HepG2 (cell line): ENCODE results near the gene COX5B. TPM values are rescaled to one million over a fixed set of nuclear protein-coding genes. Genes with fewer than 3 reads are reported as not detected.

Experiments
- ARNTL ChIP-seq: sonication (generic); formaldehyde crosslinking; IDR thresholded peaks from 2 replicates; pipeline ENCODE4 v1.4.0; 2020; ENCODE audit warnings: mild to moderate bottlenecking, missing genetic modification reagents
- ATF7 ChIP-seq, 2 experiments: fragments of 450-650 bp in 1 of 2; sonication (generic) in 1 of 2; formaldehyde crosslinking in 1 of 2; IDR thresholded peaks; 2 replicates each; pipeline versions ENCODE4 v1.4.0 to v1.6.1; 2016 to 2020; ENCODE audit warnings: antibody characterized with exemption in 1 of 2, mild to moderate bottlenecking in 1 of 2, missing genetic modification reagents in 1 of 2
- ISL2 ChIP-seq: sonication (generic); formaldehyde crosslinking; IDR thresholded peaks from 2 replicates; pipeline ENCODE4 v1.5.0; 2020; ENCODE audit warnings: missing genetic modification reagents
- JUN ChIP-seq: sonication (generic); formaldehyde crosslinking; IDR thresholded peaks from 2 replicates; pipeline ENCODE4 v1.4.0; 2020; ENCODE audit warnings: mild to moderate bottlenecking, missing genetic modification reagents
- KDM4B ChIP-seq: sonication (generic); formaldehyde crosslinking; IDR thresholded peaks from 2 replicates; pipeline ENCODE4 v1.4.0; 2020; ENCODE audit warnings: missing genetic modification reagents
- MXD3 ChIP-seq: IDR thresholded peaks from 2 replicates; pipeline ENCODE4 v1.6.1; 2016; ENCODE audit warnings: mild to moderate bottlenecking, missing biosample characterization, missing genetic modification reagents
- PHF21A ChIP-seq: sonication (generic); formaldehyde crosslinking; IDR thresholded peaks from 2 replicates; pipeline ENCODE4 v1.5.0; 2020; ENCODE audit warnings: mild to moderate bottlenecking, missing genetic modification reagents
- RBFOX2 ChIP-seq: fragments of 200-400 bp; formaldehyde crosslinking; IDR thresholded peaks from 2 replicates; pipeline ENCODE4 v1.6.1; 2017; ENCODE audit warnings: low read depth, mild to moderate bottlenecking, low read length
- WIZ ChIP-seq: sonication (generic); formaldehyde crosslinking; IDR thresholded peaks from 2 replicates; pipeline ENCODE4 v1.5.1; 2020; ENCODE audit warnings: mild to moderate bottlenecking, missing genetic modification reagents
- ZBTB38 ChIP-seq: sonication (generic); formaldehyde crosslinking; IDR thresholded peaks from 2 replicates; pipeline ENCODE4 v1.5.1; 2020; ENCODE audit warnings: mild to moderate bottlenecking, missing genetic modification reagents
- ZBTB46 ChIP-seq: sonication (generic); formaldehyde crosslinking; IDR thresholded peaks from 2 replicates; pipeline ENCODE4 v1.4.0; 2020; ENCODE audit warnings: mild to moderate bottlenecking, missing genetic modification reagents, borderline replicate concordance
- ZNF12 ChIP-seq: sonication (generic); formaldehyde crosslinking; IDR thresholded peaks from 2 replicates; pipeline ENCODE4 v1.5.0; 2020; ENCODE audit warnings: missing genetic modification reagents
- ZNF234 ChIP-seq: sonication (generic); formaldehyde crosslinking; conservative IDR thresholded peaks from 2 replicates; pipeline ENCODE4 v1.5.1; 2020; ENCODE audit warnings: mild to moderate bottlenecking, missing genetic modification reagents
- ZNF275 ChIP-seq: sonication (generic); formaldehyde crosslinking; IDR thresholded peaks from 2 replicates; pipeline ENCODE4 v1.8.0; 2022; ENCODE audit warnings: missing genetic modification reagents, mild to moderate bottlenecking, inconsistent platforms, borderline replicate concordance
- ZNF572 ChIP-seq: sonication (generic); formaldehyde crosslinking; IDR thresholded peaks from 2 replicates; pipeline ENCODE4 v1.5.1; 2020; ENCODE audit warnings: mild to moderate bottlenecking, missing genetic modification reagents
- ZNF670 ChIP-seq: sonication (generic); formaldehyde crosslinking; IDR thresholded peaks from 2 replicates; pipeline ENCODE4 v1.8.0; 2022; ENCODE audit warnings: mild to moderate bottlenecking, missing genetic modification reagents, borderline replicate concordance
- ZNF761 ChIP-seq: sonication (generic); formaldehyde crosslinking; conservative IDR thresholded peaks from 2 replicates; pipeline ENCODE4 v1.4.0; 2020; ENCODE audit warnings: mild to moderate bottlenecking, missing genetic modification reagents
- ZSCAN29 ChIP-seq: sonication (generic); formaldehyde crosslinking; conservative IDR thresholded peaks from 2 replicates; pipeline ENCODE4 v1.4.0; 2020; ENCODE audit warnings: mild to moderate bottlenecking, missing genetic modification reagents
- polyA plus RNA-seq, 8 experiments: library from polyadenylated mRNA; depleted of rRNA in 3 of 8; stranded (reverse) in 7 of 8; unstranded in 1 of 8; fragments of >200 nt; fragmentation: Illumina TruSeq in 4 of 8; extraction: Trizol in 4 of 8; gene quantifications; 2 replicates each; pipeline versions ENCODE4 v1.2.1 to v1.2.3, GENCODE V29; 2011 to 2016; ENCODE audit warnings: low read depth in 4 of 8, missing spikeins in 1 of 8, mixed read lengths in 1 of 8; ENCODE audit not compliant: insufficient read depth in 1 of 8
- total RNA-seq, 5 experiments: library from RNA; depleted of rRNA; stranded (reverse); fragments of >200 nt; fragmentation: Illumina TruSeq; extraction: Trizol; gene quantifications; 2 replicates each; pipeline ENCODE4 v1.2.3, GENCODE V29; 2016; ENCODE audit warnings: low read depth in 1 of 5
- TF ChIP-seq, protein P1 (sequence below): sonication (generic); formaldehyde crosslinking; IDR thresholded peaks from 2 replicates; pipeline ENCODE4 v1.4.0; 2020; ENCODE audit warnings: low read depth, mild to moderate bottlenecking, missing genetic modification reagents
- TF ChIP-seq, protein P2 (sequence below): sonication (generic); formaldehyde crosslinking; IDR thresholded peaks from 2 replicates; pipeline ENCODE4 v1.4.0; 2020; ENCODE audit warnings: missing genetic modification reagents, low read depth, mild to moderate bottlenecking, borderline replicate concordance

Gene COX5B
- total and polyA plus RNA-seq, 2 of the 13 experiments (the other 11 are each of a cell fraction or from before 2014, with no cell fraction given), result 453 to 536 TPM

DNA sequence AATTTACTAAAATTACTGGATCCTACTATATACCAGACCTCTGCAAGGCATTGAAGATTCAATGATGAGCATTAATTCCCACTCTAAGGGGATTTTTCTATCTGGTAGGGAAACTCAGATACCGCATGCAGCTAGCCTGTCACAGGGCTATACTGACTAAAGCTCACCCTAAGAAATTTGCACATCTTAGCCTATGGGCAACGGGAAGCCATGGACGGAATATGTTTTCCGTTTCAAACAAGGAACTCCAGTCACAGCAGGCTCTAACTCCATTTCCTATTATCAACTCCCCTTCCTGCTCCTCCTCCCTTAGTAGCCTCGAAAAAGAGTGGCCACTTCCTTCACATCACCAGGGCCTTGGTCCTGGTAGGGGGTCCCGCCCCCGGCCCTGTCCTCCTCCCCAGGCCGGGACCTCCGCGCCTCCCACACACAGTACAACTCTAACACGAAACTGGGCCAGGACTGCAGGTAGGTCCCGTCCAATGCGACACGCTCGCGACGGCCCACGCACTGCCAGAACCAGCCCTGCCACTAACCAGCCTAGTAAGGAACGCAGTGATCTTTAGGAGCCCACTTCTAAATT lies 659 bp upstream of the COX5B start (continued):
- TF ChIP-seq ARNTL (CRISPR knock-in tag) (0 out of 2 replicates have a peak, but pooled peaks have one; percentile 49), ZNF572 (CRISPR knock-in tag) (peak; percentile 84; the same call in 1 of the 2 replicates), KDM4B (CRISPR knock-in tag) (0 out of 2 replicates have a peak, but pooled peaks have one; percentile 7), RBFOX2 (no peak), PHF21A (CRISPR knock-in tag) (no peak), ZNF234 (CRISPR knock-in tag) (no peak), ZNF761 (CRISPR knock-in tag) (0 out of 2 replicates have a peak, but pooled peaks have one; percentile 18), ZBTB46 (CRISPR knock-in tag) (0 out of 2 replicates have a peak, but pooled peaks have one; percentile 81), ATF7 (IDR thresholded peaks at IDR 0.05) (no peak), ATF7 (CRISPR knock-in tag; IDR thresholded peaks at IDR 0.05) (0 out of 2 replicates have a peak, but pooled peaks have one; percentile 34), ZBTB38 (CRISPR knock-in tag) (peak; percentile 64; the same call in 1 of the 2 replicates), ISL2 (no peak), MXD3 (0 out of 2 replicates have a peak, but pooled peaks have one; percentile 1), ZNF12 (CRISPR knock-in tag) (0 out of 2 replicates have a peak, but pooled peaks have one; percentile 4), WIZ (CRISPR knock-in tag) (0 out of 2 replicates have a peak, but pooled peaks have one; percentile 18), JUN (peak; percentile 53; the same call in 1 of the 2 replicates), ZNF670 (CRISPR knock-in tag) (0 out of 2 replicates have a peak, but pooled peaks have one; percentile 50), ZSCAN29 (CRISPR knock-in tag) (0 out of 2 replicates have a peak, but pooled peaks have one; percentile 13), ZNF275 (CRISPR knock-in tag) (0 out of 2 replicates have a peak, but pooled peaks have one; percentile 20)
- TF ChIP-seq, protein P1, sequence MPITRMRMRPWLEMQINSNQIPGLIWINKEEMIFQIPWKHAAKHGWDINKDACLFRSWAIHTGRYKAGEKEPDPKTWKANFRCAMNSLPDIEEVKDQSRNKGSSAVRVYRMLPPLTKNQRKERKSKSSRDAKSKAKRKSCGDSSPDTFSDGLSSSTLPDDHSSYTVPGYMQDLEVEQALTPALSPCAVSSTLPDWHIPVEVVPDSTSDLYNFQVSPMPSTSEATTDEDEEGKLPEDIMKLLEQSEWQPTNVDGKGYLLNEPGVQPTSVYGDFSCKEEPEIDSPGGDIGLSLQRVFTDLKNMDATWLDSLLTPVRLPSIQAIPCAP (CRISPR knock-in tag), result 0 out of 2 replicates have a peak, but pooled peaks have one; percentile 43
- TF ChIP-seq, protein P2, sequence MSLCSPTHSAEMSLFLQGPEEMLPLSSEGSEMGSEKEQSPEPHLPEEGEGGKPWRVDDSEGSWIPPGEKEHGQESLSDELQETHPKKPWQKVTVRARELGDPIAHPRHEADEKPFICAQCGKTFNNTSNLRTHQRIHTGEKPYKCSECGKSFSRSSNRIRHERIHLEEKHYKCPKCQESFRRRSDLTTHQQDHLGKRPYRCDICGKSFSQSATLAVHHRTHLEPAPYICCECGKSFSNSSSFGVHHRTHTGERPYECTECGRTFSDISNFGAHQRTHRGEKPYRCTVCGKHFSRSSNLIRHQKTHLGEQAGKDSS (CRISPR knock-in tag), result 0 out of 2 replicates have a peak, but pooled peaks have one; percentile 18
